PC-9 (cell line): ENCODE data around the gene FAM171A1. TPM values are rescaled to one million over a fixed set of nuclear protein-coding genes. Genes with fewer than 3 reads are reported as not detected.
A peak's percentile ranks its signal among the peaks of the same experiment; 100 is the strongest.

ENCODE experiments used
- BruUV-seq: library from RNA; stranded (reverse); fragments of 400-500 nt; replicated peaks from 2 replicates; lab custom pipeline; 2021; lab: Mats Ljungman, UMichigan
- CTCF ChIA-PET: fragments of 300-600 bp; sonication (Branson Sonifier 250); formaldehyde crosslinking; loops from one replicate; lab custom pipeline; 2022; ENCODE audit warnings: antibody characterized with exemption; lab: Charles Lee
- POLR2A ChIA-PET: fragments of 300-600 bp; sonication (Branson Sonifier 250); formaldehyde crosslinking; loops from one replicate; lab custom pipeline; 2022; ENCODE audit warnings: antibody characterized with exemption; ENCODE audit not compliant: unreplicated experiment; lab: Charles Lee
- DNase-seq, 2 experiments: peaks; one replicate each; pipeline versions ENCODE4 v3.0.0 to v3.0.0-alpha.2; 2015 to 2022; ENCODE audit warnings: mixed read lengths in 1 of 2
- H2AFZ ChIP-seq: fragments of 200-600 bp; sonication (generic); 2 replicates; pipeline ENCODE4 v1.8.1; 2017; ENCODE audit warnings: antibody characterized with exemption
- H3F3A ChIP-seq: fragments of 200-600 bp; sonication (generic); 2 replicates; pipeline ENCODE4 v1.8.1; 2017; ENCODE audit warnings: antibody characterized with exemption, mild to moderate bottlenecking, low read depth; ENCODE audit not compliant: insufficient read depth
- H3K27ac ChIP-seq: fragments of 200-600 bp; sonication (generic); 2 replicates; pipeline ENCODE4 v1.6.1; 2016; ENCODE audit warnings: mixed run types
- H3K27me3 ChIP-seq: fragments of 200-600 bp; sonication (generic); 2 replicates; pipeline ENCODE4 v1.6.1; 2016; ENCODE audit warnings: low read depth, mixed run types; ENCODE audit not compliant: insufficient read depth
- H3K36me3 ChIP-seq: fragments of 200-600 bp; sonication (generic); 2 replicates; pipeline ENCODE4 v1.6.1; 2016; ENCODE audit warnings: low read depth, mixed run types
- H3K4me1 ChIP-seq: fragments of 200-600 bp; sonication (generic); replicated peaks from 2 replicates; pipeline ENCODE4 v1.6.1; 2016; ENCODE audit warnings: mixed run types; ENCODE audit not compliant: insufficient read depth
- H3K4me2 ChIP-seq: fragments of 200-600 bp; sonication (generic); 2 replicates; pipeline ENCODE4 v1.6.1; 2017; ENCODE audit warnings: mixed run types
- H3K4me3 ChIP-seq: fragments of 200-600 bp; sonication (generic); 2 replicates; pipeline ENCODE4 v1.6.1; 2016; ENCODE audit warnings: mixed run types
- H3K79me2 ChIP-seq: fragments of 200-600 bp; sonication (generic); 2 replicates; pipeline ENCODE4 v1.6.1; 2017; ENCODE audit warnings: low read depth, mixed run types
- H3K9me2 ChIP-seq: fragments of 200-600 bp; sonication (generic); 2 replicates; pipeline ENCODE4 v1.8.1; 2017; ENCODE audit warnings: mild to moderate bottlenecking; ENCODE audit not compliant: insufficient read depth
- H3K9me3 ChIP-seq: fragments of 200-600 bp; sonication (generic); 2 replicates; pipeline ENCODE4 v1.8.1; 2016; ENCODE audit warnings: low read depth; ENCODE audit not compliant: insufficient read depth
- H4K20me1 ChIP-seq: fragments of 200-600 bp; sonication (generic); 2 replicates; pipeline ENCODE4 v1.8.1; 2017; ENCODE audit not compliant: insufficient read depth
- CTCF ChIP-seq: fragments of 200-600 bp; sonication (generic); conservative IDR thresholded peaks from 2 replicates; pipeline ENCODE4 v1.6.1; 2017; ENCODE audit warnings: mixed run types, antibody characterized with exemption, mild to moderate bottlenecking, moderate library complexity
- EZH2 ChIP-seq: fragments of 200-600 bp; sonication (generic); IDR thresholded peaks from 2 replicates; pipeline ENCODE4 v1.8.0; 2017; ENCODE audit warnings: antibody characterized with exemption, low read depth
- intact Hi-C: fragments of 100-400 bp; cut with micrococcal nuclease; formaldehyde crosslinking; loops from one replicate; pipeline ENCODE4 v1.10.0; 2022; ENCODE audit not compliant: unreplicated experiment
- total RNA-seq: library from RNA; stranded (reverse); gene quantifications from 2 replicates; pipeline ENCODE4 v1.2.3, GENCODE V29; 2021

FAM171A1 gene
- total RNA-seq, 1 experiment from 2014 or later, result 3.0 TPM

- H3K9me2 ChIP-seq, result no peaks in the 10 kb centered on the region
- no peaks in the 10 kb centered on the region for H3F3A ChIP-seq
- H2AFZ ChIP-seq, result no peak overlapping the region
- no peaks in the 10 kb centered on the region for H4K20me1 ChIP-seq
- intact Hi-C loops, result no loop called here
- TF ChIP-seq EZH2, result no peak
- TF ChIP-seq CTCF, result no peak
- no peaks in the 10 kb centered on the region for H3K9me3 ChIP-seq
- BruUV-seq, result no TSS peak
- no peaks in the 10 kb centered on the region for H3K79me2 ChIP-seq
- POLR2A ChIA-PET, result no interaction called here
- no peak overlapping the region for H3K27ac ChIP-seq
- no peaks in the 10 kb centered on the region for H3K36me3 ChIP-seq
- no peaks in the 10 kb centered on the region for H3K4me1 ChIP-seq
- no peak overlapping the region for H3K4me3 ChIP-seq
- H3K4me2 ChIP-seq, result no peak overlapping the region
- CTCF ChIA-PET, result interaction anchor here (0.7 kb wide), 1 partner anchor 21 kb away, joined by 4 read pairs; no protein-coding TSS in a partner anchor
- no peak for DNase-seq
- H3K27me3 ChIP-seq, result peaks cover 9% of the 10 kb centered on the region; the same call in 1 of the 2 replicates
Observed at GRCh38 chr10:15211464-15211979, 159.6 kb downstream of the FAM171A1 start.

GRCh38 chr10:15210521-15210920 lies 160.6 kb downstream of the FAM171A1 start:
- POLR2A ChIA-PET, result no interaction called here

GRCh38 chr10:15209827-15210509 lies 161.1 kb downstream of the FAM171A1 start:
- H3K27me3 ChIP-seq, result peaks cover 9% of the 10 kb centered on the region; the same call in 1 of the 2 replicates
- no peaks in the 10 kb centered on the region for H3K36me3 ChIP-seq
- no peaks in the 10 kb centered on the region for H3F3A ChIP-seq
- H3K4me1 ChIP-seq, result no peaks in the 10 kb centered on the region
- no peaks in the 10 kb centered on the region for H4K20me1 ChIP-seq
- H3K4me3 ChIP-seq, result no peak overlapping the region
- H3K4me2 ChIP-seq, result no peak overlapping the region
- no TSS peak for BruUV-seq
- TF ChIP-seq EZH2 (no peak), CTCF (peak; percentile 77)
- ChIA-PET CTCF (no interaction called here), POLR2A (no interaction called here)
- DNase-seq, result peak in 1 of 2 experiments; percentile 41
- intact Hi-C loops, result no loop called here
- H3K9me3 ChIP-seq, result no peaks in the 10 kb centered on the region
- H3K27ac ChIP-seq, result no peak overlapping the region
- no peaks in the 10 kb centered on the region for H3K79me2 ChIP-seq
- no peaks in the 10 kb centered on the region for H3K9me2 ChIP-seq
- H2AFZ ChIP-seq, result no peak overlapping the region

More at GRCh38 chr10:15210521-15210920, 160.6 kb downstream of the FAM171A1 start:
- no peaks in the 10 kb centered on the region for H3K36me3 ChIP-seq
- BruUV-seq, result no TSS peak
- no peak overlapping the region for H2AFZ ChIP-seq
- H3K4me2 ChIP-seq, result no peak overlapping the region
- no peaks in the 10 kb centered on the region for H4K20me1 ChIP-seq
- no peaks in the 10 kb centered on the region for H3K9me2 ChIP-seq
- no peaks in the 10 kb centered on the region for H3F3A ChIP-seq
- no peaks in the 10 kb centered on the region for H3K9me3 ChIP-seq
- no peak overlapping the region for H3K27ac ChIP-seq
- no peaks in the 10 kb centered on the region for H3K79me2 ChIP-seq
- no peaks in the 10 kb centered on the region for H3K4me1 ChIP-seq
- H3K27me3 ChIP-seq, result peaks cover 9% of the 10 kb centered on the region; the same call in 1 of the 2 replicates
- CTCF ChIA-PET, result no interaction called here
- DNase-seq, result no peak
- TF ChIP-seq EZH2 (no peak), CTCF (no peak)
- intact Hi-C loops, result no loop called here
- H3K4me3 ChIP-seq, result no peak overlapping the region
